ENCODE results near the gene ATP5PD.

Gene ATP5PD

DNA sequence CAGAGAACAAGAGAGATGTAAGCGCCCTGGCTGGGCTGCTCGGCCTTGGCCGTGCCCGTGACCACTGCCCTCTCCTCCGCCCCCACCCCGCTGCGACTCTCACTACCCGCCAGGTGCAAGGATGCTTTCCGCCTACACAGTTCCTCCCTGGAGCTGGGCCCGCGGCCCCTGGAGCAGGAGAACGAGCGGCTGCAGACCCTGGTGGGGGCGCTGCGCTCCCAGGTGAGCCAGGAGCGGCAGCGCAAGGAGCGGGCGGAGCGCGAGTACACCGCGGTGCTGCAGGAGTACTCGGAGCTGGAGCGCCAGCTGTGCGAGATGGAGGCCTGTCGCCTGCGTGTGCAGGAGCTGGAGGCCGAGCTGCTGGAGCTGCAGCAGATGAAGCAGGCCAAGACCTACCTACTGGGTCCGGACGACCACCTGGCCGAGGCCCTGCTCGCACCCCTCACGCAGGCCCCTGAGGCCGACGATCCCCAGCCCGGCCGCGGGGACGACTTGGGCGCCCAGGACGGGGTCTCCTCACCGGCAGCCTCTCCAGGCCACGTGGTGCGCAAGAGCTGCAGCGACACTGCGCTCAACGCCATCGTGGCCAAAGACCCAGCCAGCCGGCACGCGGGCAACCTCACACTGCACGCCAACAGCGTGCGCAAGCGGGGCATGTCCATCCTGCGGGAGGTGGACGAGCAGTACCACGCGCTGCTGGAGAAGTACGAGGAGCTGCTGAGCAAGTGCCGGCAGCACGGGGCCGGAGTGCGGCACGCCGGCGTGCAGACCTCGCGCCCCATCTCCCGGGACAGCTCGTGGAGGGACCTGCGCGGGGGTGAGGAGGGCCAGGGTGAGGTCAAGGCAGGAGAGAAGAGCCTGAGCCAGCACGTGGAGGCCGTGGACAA is 43.5 kb downstream of the ATP5PD start:
- Histone ChIP-seq H3K4me1 (no peaks in the 10 kb centered on the region), H3K27me3 (no peaks in the 10 kb centered on the region), H3K36me3 (peaks cover 20% of the 10 kb centered on the region), H3K4me3 (ENCODE audit: low read depth, low read length) (no peak overlapping the region), H3K9me3 (no peaks in the 10 kb centered on the region)
- TF ChIP-seq, protein P1, sequence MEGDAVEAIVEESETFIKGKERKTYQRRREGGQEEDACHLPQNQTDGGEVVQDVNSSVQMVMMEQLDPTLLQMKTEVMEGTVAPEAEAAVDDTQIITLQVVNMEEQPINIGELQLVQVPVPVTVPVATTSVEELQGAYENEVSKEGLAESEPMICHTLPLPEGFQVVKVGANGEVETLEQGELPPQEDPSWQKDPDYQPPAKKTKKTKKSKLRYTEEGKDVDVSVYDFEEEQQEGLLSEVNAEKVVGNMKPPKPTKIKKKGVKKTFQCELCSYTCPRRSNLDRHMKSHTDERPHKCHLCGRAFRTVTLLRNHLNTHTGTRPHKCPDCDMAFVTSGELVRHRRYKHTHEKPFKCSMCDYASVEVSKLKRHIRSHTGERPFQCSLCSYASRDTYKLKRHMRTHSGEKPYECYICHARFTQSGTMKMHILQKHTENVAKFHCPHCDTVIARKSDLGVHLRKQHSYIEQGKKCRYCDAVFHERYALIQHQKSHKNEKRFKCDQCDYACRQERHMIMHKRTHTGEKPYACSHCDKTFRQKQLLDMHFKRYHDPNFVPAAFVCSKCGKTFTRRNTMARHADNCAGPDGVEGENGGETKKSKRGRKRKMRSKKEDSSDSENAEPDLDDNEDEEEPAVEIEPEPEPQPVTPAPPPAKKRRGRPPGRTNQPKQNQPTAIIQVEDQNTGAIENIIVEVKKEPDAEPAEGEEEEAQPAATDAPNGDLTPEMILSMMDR (IDR thresholded peaks at IDR 0.05; ENCODE audit: low read depth, low read length): no peak
- no peak for DNase-seq

DNA sequence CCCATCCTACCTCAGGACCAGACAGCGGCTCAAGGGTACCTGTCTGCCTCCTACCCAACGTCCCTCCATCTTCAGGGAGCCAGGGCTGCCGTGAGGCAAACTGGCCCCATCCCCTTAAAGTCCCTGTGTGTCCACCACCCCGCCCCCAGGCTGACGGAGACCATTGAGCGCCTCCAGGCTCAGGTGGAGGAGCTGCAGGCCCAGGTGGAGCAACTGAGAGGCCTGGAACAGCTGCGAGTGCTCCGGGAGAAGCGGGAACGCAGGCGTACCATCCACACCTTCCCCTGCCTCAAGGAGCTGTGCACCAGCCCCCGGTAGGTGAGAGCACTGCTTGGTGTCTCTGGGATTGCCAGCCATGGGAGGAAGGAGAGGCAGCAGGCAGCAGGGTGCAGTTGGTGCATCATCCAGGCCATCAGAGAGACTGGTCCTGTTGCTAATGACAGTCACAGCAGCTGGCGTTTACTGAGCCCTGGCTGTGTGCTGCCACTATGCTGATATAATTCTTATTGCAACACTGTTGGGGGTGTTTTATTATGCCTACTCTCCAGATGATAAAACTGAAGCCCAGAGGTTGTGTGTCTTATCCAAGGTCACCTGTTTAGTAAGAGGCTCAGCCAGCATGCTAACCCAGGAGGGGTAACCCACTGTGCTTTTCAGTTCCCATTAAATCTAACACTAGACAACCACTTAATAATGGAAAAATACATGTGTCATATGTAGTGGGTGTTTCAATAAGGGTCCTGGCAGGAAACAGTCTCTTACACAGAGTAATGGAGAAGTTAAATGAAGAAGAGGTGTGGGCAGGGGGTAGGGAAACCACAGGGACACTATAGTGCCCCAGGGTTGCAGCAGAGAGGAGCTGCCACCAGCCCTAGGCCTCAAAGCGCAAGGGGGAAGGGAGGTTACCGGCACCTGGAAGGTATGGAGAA is 44.6 kb downstream of the ATP5PD start:
- H3K4me1 ChIP-seq: no peaks in the 10 kb centered on the region
- no peak for DNase-seq
- H3K4me3 ChIP-seq (ENCODE audit: low read depth, low read length): no peak overlapping the region
- TF ChIP-seq, protein P1 (IDR thresholded peaks at IDR 0.05; ENCODE audit: low read depth, low read length): no peak
- no peaks in the 10 kb centered on the region for H3K9me3 ChIP-seq
- H3K27me3 ChIP-seq: no peaks in the 10 kb centered on the region
- peaks cover 20% of the 10 kb centered on the region for H3K36me3 ChIP-seq

DNA sequence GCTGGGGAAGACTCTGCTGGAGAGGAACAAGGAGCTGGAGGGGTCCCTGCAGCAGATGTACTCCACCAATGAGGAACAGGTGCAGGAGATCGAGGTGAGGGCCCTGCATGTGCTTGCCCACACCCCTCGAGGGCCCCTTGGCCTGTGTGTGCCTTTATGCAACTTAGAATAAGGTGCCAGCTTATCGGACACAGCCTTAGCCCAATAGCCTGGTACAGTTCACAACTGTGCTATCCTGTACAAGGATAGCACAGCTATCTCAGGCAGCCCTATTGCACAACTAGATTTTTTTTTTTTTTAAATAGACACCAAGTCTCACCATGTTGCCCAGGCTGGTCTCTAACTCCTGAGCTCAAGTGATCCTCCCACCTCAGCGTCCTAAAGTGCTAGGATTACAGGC is 47.2 kb downstream of the ATP5PD start:
- H3K4me1 ChIP-seq: no peaks in the 10 kb centered on the region
- TF ChIP-seq, protein P1 (IDR thresholded peaks at IDR 0.05; ENCODE audit: low read depth, low read length): no peak

DNA sequence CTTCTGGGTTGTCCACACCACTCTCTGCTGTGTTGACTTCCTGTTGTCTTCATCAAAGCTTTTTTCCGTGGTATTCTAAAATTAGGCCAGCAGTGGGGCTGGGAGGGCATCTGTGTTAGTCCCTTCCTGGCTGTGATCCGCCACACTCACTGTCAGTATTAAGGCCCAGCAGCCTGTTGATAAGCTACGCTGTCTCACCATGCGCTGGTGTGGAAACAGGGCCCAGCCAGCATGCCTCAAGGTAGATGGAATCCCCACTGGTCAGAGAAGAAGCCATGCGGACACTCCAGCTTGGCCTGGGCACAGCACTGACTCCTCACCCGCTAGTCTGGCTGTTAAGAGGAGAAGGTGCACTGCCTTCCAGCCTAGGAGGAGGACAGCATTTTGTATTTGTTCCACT is 48.0 kb downstream of the ATP5PD start:
- DNase-seq: no peak
- H3K4me1 ChIP-seq: no peaks in the 10 kb centered on the region
- peaks cover 18% of the 10 kb centered on the region for H3K36me3 ChIP-seq
- H3K27me3 ChIP-seq: no peaks in the 10 kb centered on the region
- H3K9me3 ChIP-seq: no peaks in the 10 kb centered on the region
- H3K4me3 ChIP-seq (ENCODE audit: low read depth, low read length): no peak overlapping the region
- TF ChIP-seq, protein P1 (IDR thresholded peaks at IDR 0.05; ENCODE audit: low read depth, low read length): no peak

More for the DNA sequence above, 47.2 kb downstream of the ATP5PD start:
- H3K36me3 ChIP-seq: peaks cover 20% of the 10 kb centered on the region
- H3K4me3 ChIP-seq (ENCODE audit: low read depth, low read length): no peak overlapping the region
- H3K27me3 ChIP-seq: no peaks in the 10 kb centered on the region
- DNase-seq: no peak
- H3K9me3 ChIP-seq: no peaks in the 10 kb centered on the region

DNA sequence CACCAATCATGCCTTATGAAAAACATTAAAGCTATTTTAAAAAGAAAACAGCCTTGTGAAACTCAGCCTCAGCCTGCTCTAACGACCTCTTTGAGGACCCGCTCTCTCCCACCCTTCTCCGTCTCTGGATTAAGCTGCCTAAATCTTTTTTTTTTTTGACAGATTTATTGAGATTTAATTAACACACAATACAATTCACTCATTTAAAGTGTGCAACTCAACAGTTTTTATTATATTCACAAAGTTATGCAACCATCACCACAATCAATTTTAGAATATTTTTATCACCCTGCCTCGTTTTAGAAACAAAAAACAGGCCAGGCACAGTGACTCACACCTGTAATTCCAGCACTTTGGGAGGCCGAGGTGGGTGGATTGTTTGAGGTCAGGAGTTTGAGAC is 50.9 kb downstream of the ATP5PD start:
- Histone ChIP-seq H3K4me3 (ENCODE audit: low read depth, low read length) (no peak overlapping the region), H3K9me3 (no peaks in the 10 kb centered on the region), H3K36me3 (peaks cover 3% of the 10 kb centered on the region), H3K4me1 (no peaks in the 10 kb centered on the region), H3K27me3 (no peaks in the 10 kb centered on the region)
- TF ChIP-seq, protein P1 (IDR thresholded peaks at IDR 0.05; ENCODE audit: low read depth, low read length): no peak
- no peak for DNase-seq

Measured in BE2C (cell line).